Measurements from ENCODE around the gene SFSWAP.

DNA sequence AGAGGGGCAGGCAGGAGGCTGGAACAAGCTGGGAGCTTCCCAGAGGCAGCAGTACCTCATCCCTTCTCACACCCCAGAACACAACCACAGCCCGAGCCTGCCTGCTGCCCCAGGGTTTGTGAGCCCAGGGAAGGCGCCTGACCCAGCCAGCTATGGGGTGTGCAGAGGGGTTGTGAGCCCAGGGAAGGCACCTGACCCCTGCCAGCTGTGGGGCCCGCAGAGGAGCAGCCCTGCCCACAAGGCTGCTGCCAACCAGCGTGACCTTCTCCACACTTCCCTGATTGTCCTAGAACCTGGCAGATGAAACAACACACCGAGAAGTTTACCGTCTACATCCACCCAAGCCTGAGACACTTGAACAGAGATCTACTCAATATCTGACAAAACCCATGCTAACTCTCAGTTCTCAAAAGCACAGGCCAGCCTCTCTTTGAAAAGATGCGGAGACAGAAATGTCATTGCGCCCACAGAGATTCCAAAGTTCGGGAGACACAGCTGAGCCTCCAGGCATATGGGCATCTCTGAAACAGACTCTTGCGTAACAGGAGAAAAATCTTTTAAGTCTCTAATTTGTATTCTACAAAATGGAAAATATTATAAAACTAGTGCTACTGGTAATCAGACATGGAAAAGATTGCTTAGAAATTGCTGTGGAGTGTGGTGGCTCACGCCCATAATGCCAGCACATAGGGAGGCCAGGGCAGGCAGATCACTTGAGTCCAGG, 47.3 kb downstream of the SFSWAP start:
- TF ChIP-seq EZH2phosphoT487 (IDR thresholded peaks at IDR 0.05; ENCODE audit: insufficient read depth, low read depth) (no peak), EZH2 (IDR thresholded peaks at IDR 0.05; ENCODE audit: insufficient read depth, poor library complexity, severe bottlenecking) (no peak)

Data from GM23248 (cell line).